ENCODE results near the gene DLG2.
"Not testable (repeated sequence)": the region's sequence is repeated elsewhere in the genome, so short reads cannot be mapped to it uniquely, and the experiment has no call there.

- TF ChIP-seq CTCF (IDR thresholded peaks at IDR 0.05; ENCODE audit: insufficient read depth, low read depth, low read length); EZH2 (IDR thresholded peaks at IDR 0.05; ENCODE audit: insufficient read depth, low read length): not testable (repeated sequence)
These were observed 44.0 kb upstream of the DLG2 start for GRCh38 chr11:85670949-85671663.
